Mucosa of descending colon (tissue), 3 donors: ENCODE results near the gene DNAL1. TPM values are rescaled to one million over a fixed set of nuclear protein-coding genes. Genes with fewer than 3 reads are reported as not detected.

Experiments used
- ATAC-seq: fragments of 200-7000 bp; cut with Tn5 transposase; one replicate; pipeline ENCODE4 v1.9.1; 2020; ENCODE audit warnings: mild to moderate bottlenecking, moderate library complexity
- DNase-seq, 3 donors: peaks; one replicate each; pipeline ENCODE4 v3.0.0-alpha.2; 2020
- H3K36me3 ChIP-seq: fragments of 200-600 bp; one replicate; pipeline ENCODE4 v1.8.0; 2021; ENCODE audit warnings: low read depth, mild to moderate bottlenecking
- H3K4me1 ChIP-seq: fragments of 200-600 bp; one replicate; pipeline ENCODE4 v1.8.0; 2021; ENCODE audit warnings: low read depth, mild to moderate bottlenecking
- H3K4me3 ChIP-seq: fragments of 200-600 bp; one replicate; pipeline ENCODE4 v1.8.0; 2021; ENCODE audit warnings: mild to moderate bottlenecking
- H3K9me3 ChIP-seq: fragments of 200-600 bp; one replicate; pipeline ENCODE4 v1.8.0; 2021; ENCODE audit warnings: mild to moderate bottlenecking
- intact Hi-C, 2 donors: fragments of 100-400 bp; cut with DNase I in 1 of 2; cut with micrococcal nuclease in 1 of 2; formaldehyde crosslinking; loops; one replicate each; pipeline versions ENCODE4 v1.11.0 to v1.11.1; 2022; cut with DNase I, micrococcal nuclease
- total RNA-seq, 3 donors: library from RNA; stranded (reverse); fragmentation: NEBNext Ultra II Directional in 2 of 3; extraction: Animal tissue kit (Norgen Biotek cat#: 25700) in 2 of 3; gene quantifications; one replicate each; pipeline versions ENCODE4 v1.2.1 to v1.2.4, GENCODE V29; 2021 to 2023
- TF ChIP-seq, protein P1 (sequence below): fragments of 200-600 bp; IDR thresholded peaks from one replicate; pipeline ENCODE4 v1.8.0; 2022; ENCODE audit warnings: antibody characterized with exemption, mild to moderate bottlenecking
- donor health status: DM: no; HTN: no; CAD: no; lungs with moderate emphysema.
- donor health status: DM: no; HTN: no; CAD: no.
- donor health status: DM: no; HTN: yes; CAD: no.

DNAL1 gene
- total RNA-seq, 3 donors from 2014 or later = 7.0 to 18.9 (median 7.6) TPM

DNA sequence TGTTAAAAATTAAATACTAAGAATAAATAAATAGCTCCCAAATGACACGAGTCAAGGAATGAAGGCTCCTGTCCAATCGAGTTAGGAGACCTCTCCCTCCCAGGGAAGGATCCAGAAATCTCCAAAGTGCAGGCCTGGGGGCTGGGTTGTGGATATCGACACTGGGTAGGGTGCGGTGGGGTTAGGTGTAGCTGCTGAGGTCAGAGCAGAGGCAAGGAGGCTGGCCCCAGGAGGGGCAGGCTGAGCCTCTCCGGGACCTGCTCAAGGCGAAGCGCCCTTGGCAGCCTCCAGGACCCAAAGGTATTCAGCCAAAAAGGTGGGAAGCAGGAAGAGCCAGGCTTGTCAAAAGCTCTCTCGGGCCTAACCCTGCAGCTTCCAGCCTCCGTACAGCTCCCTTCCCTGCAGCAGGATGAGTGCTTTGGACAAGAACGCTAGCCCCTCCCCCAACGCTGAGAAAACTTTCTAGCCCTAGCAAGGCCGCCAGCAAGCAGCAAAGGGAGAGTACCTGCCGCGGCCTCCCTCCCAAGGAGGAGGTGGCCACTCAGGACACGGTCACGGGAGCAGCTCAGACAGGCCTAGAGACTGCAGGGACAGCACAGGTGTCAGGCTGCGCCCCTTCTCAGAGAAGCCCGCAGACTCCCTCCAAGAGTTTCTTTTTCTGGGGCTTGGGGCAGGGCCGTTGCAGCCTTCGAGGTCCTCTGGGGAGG lies 73.1 kb downstream of the DNAL1 start:
- no peak for DNase-seq

GRCh38 chr14:73718418-73719251 lies 73.8 kb downstream of the DNAL1 start:
- TF ChIP-seq, protein P1, sequence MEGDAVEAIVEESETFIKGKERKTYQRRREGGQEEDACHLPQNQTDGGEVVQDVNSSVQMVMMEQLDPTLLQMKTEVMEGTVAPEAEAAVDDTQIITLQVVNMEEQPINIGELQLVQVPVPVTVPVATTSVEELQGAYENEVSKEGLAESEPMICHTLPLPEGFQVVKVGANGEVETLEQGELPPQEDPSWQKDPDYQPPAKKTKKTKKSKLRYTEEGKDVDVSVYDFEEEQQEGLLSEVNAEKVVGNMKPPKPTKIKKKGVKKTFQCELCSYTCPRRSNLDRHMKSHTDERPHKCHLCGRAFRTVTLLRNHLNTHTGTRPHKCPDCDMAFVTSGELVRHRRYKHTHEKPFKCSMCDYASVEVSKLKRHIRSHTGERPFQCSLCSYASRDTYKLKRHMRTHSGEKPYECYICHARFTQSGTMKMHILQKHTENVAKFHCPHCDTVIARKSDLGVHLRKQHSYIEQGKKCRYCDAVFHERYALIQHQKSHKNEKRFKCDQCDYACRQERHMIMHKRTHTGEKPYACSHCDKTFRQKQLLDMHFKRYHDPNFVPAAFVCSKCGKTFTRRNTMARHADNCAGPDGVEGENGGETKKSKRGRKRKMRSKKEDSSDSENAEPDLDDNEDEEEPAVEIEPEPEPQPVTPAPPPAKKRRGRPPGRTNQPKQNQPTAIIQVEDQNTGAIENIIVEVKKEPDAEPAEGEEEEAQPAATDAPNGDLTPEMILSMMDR = no peak
- no peaks in the 10 kb centered on the region for H3K9me3 ChIP-seq
- ATAC-seq (no peak), DNase-seq (no peak)
- H3K36me3 ChIP-seq = peaks cover 3% of the 10 kb centered on the region
- intact Hi-C loops = no loop called here
- no peaks in the 10 kb centered on the region for H3K4me1 ChIP-seq
- no peak overlapping the region for H3K4me3 ChIP-seq

More for the DNA sequence above, 73.1 kb downstream of the DNAL1 start:
- Histone ChIP-seq H3K4me1 (no peaks in the 10 kb centered on the region), H3K4me3 (no peak overlapping the region), H3K36me3 (peaks cover 3% of the 10 kb centered on the region), H3K9me3 (no peaks in the 10 kb centered on the region)
- ATAC-seq = no peak
- intact Hi-C loops = no loop called here
- TF ChIP-seq, protein P1 = no peak

GRCh38 chr14:73719361-73719760 lies 74.6 kb downstream of the DNAL1 start:
- no peak overlapping the region for H3K4me3 ChIP-seq
- ATAC-seq = no peak
- intact Hi-C loops = no loop called here
- DNase-seq = no peak
- H3K9me3 ChIP-seq = no peaks in the 10 kb centered on the region
- no peaks in the 10 kb centered on the region for H3K4me1 ChIP-seq
- TF ChIP-seq, protein P1 = no peak
- H3K36me3 ChIP-seq = peaks cover 10% of the 10 kb centered on the region

DNA sequence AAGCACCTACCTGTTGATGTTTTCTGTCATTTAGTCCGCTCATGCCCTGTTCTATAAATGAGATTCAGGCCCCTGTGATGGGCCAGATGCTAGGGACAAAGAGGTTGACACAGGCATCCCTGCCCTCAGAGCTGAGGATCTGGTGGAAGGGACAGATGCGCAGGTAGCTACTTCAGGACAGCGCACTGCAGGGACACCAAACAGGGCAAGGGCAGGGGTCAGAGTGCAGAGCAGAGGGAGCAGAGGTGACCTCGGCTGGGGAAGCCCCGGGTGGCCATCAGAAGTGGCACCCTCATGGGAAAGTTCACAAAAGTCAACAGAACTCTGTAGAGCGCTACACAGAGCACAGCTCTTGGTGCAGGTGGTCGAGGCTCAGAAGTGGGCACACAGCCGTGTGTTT lies 75.0 kb downstream of the DNAL1 start:
- ATAC-seq = no peak
- no peaks in the 10 kb centered on the region for H3K9me3 ChIP-seq
- H3K4me3 ChIP-seq = no peak overlapping the region
- H3K36me3 ChIP-seq = peaks cover 11% of the 10 kb centered on the region
- DNase-seq = no peak
- no peaks in the 10 kb centered on the region for H3K4me1 ChIP-seq
- intact Hi-C loops = no loop called here
- TF ChIP-seq, protein P1 = no peak

DNA sequence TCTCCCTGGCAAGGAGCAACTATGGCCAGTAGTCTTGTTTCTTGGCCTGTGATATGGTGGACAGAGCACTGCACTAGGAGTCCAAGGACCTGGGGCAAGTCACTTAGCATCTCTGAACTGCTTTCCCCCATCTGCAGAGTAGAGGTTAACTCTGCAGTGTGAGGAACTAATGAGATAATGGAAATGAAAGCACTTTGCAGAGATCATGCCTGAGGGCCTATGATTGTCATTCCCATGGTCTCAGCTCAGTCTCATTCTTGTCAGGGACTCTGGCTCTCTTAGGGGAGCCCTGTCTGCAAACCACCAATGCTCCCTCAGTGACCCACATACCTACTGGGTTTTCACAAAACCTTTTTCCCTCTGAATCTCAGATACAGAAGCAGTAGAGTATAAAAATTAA lies 75.8 kb downstream of the DNAL1 start:
- H3K4me1 ChIP-seq = no peaks in the 10 kb centered on the region
- TF ChIP-seq, protein P1 = no peak
- intact Hi-C loops = no loop called here

More for the DNA sequence above, 75.8 kb downstream of the DNAL1 start:
- Histone ChIP-seq H3K36me3 (peaks cover 11% of the 10 kb centered on the region), H3K9me3 (no peaks in the 10 kb centered on the region), H3K4me3 (no peak overlapping the region)
- ATAC-seq (no peak), DNase-seq (no peak)
